ENCODE results near the gene SLTM.
"Not testable (repeated sequence)": the region's sequence is repeated elsewhere in the genome, so short reads cannot be mapped to it uniquely, and the experiment has no call there.

The SLTM gene

GRCh38 chr15:58924327-58924726 is 9.2 kb downstream of the SLTM start:
- Histone ChIP-seq H3K4me3 (ENCODE audit: low read depth in 1 of 2, low read length in 2 of 2) (no peak overlapping the region), H3K27me3 (ENCODE audit: low read depth, low read length) (no peaks in the 10 kb centered on the region), H3K36me3 (ENCODE audit: control insufficient read depth in 1 of 2, insufficient read depth in 2 of 2, low read length in 2 of 2) (peaks cover 6 to 22% of the 10 kb centered on the region in 2 donors), H3K4me1 (ENCODE audit: control insufficient read depth in 1 of 2, insufficient read depth in 2 of 2, low read length in 2 of 2) (peaks cover 3 to 18% of the 10 kb centered on the region in 2 donors), H3K9me3 (ENCODE audit: control insufficient read depth in 1 of 2, low read length in 2 of 2) (no peaks in the 10 kb centered on the region), H3K27ac (ENCODE audit: low read length) (peak overlapping the region; percentile 14)

GRCh38 chr15:58923696-58924300 is 9.7 kb downstream of the SLTM start:
- Histone ChIP-seq H3K9me3 (ENCODE audit: control insufficient read depth in 1 of 2, low read length in 2 of 2) (no peaks in the 10 kb centered on the region), H3K4me1 (ENCODE audit: control insufficient read depth in 1 of 2, insufficient read depth in 2 of 2, low read length in 2 of 2) (peaks cover 3 to 18% of the 10 kb centered on the region in 2 donors), H3K36me3 (ENCODE audit: control insufficient read depth in 1 of 2, insufficient read depth in 2 of 2, low read length in 2 of 2) (peaks cover 6 to 20% of the 10 kb centered on the region in 2 donors), H3K4me3 (ENCODE audit: low read depth in 1 of 2, low read length in 2 of 2) (no peak overlapping the region), H3K27ac (ENCODE audit: low read length) (peak overlapping the region; percentile 14), H3K27me3 (ENCODE audit: low read depth, low read length) (no peaks in the 10 kb centered on the region)

GRCh38 chr15:58923284-58923683 is 10.2 kb downstream of the SLTM start:
- Histone ChIP-seq H3K27me3 (ENCODE audit: low read depth, low read length) (no peaks in the 10 kb centered on the region), H3K4me1 (ENCODE audit: control insufficient read depth in 1 of 2, insufficient read depth in 2 of 2, low read length in 2 of 2) (peaks cover 3 to 20% of the 10 kb centered on the region in 2 donors), H3K27ac (ENCODE audit: low read length) (no peak overlapping the region), H3K4me3 (ENCODE audit: low read depth in 1 of 2, low read length in 2 of 2) (no peak overlapping the region), H3K36me3 (ENCODE audit: control insufficient read depth in 1 of 2, insufficient read depth in 2 of 2, low read length in 2 of 2) (peaks cover 6 to 15% of the 10 kb centered on the region in 2 donors), H3K9me3 (ENCODE audit: control insufficient read depth in 1 of 2, low read length in 2 of 2) (no peaks in the 10 kb centered on the region)

- Histone ChIP-seq H3K4me3 (ENCODE audit: low read depth in 1 of 2, low read length in 2 of 2) (no peak overlapping the region), H3K36me3 (ENCODE audit: control insufficient read depth in 1 of 2, insufficient read depth in 2 of 2, low read length in 2 of 2) (peaks cover 0 to 13% of the 10 kb centered on the region in 2 donors), H3K27ac (ENCODE audit: low read length) (no peak overlapping the region)
These were observed 12.2 kb downstream of the SLTM start for GRCh38 chr15:58921267-58921790.

DNA sequence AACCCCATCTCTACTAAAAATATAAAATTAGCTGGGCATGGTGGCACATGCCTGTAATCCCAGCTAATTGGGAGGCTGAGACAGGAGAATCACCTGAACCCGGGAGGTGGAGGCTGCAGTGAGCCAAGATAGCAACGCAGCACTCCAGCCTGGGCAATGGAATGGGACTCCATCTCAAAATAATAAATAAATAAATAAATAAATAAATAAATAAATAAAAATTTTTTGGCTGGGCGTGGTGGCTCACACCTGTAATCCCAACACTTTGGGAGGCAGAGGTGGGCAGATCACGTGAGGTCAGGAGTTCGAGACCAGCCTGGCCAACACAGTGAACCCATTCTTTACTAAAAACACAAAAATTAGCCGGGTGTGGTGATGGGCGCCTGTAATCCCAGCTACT is 13.0 kb downstream of the SLTM start:
- H3K4me3 ChIP-seq (ENCODE audit: low read depth in 1 of 2, low read length in 2 of 2); H3K9me3 ChIP-seq (ENCODE audit: control insufficient read depth in 1 of 2, low read length in 2 of 2); H3K27ac ChIP-seq (ENCODE audit: low read length); H3K27me3 ChIP-seq (ENCODE audit: low read depth, low read length): not testable (repeated sequence)
- Histone ChIP-seq H3K4me1 (ENCODE audit: control insufficient read depth in 1 of 2, insufficient read depth in 2 of 2, low read length in 2 of 2) (peaks cover 3 to 22% of the 10 kb centered on the region in 2 donors), H3K36me3 (ENCODE audit: control insufficient read depth in 1 of 2, insufficient read depth in 2 of 2, low read length in 2 of 2) (peaks cover 2 to 10% of the 10 kb centered on the region in 2 donors)

More at GRCh38 chr15:58921267-58921790, 12.2 kb downstream of the SLTM start:
- no peaks in the 10 kb centered on the region for H3K9me3 ChIP-seq (ENCODE audit: control insufficient read depth in 1 of 2, low read length in 2 of 2)
- no peaks in the 10 kb centered on the region for H3K27me3 ChIP-seq (ENCODE audit: low read depth, low read length)
- H3K4me1 ChIP-seq (ENCODE audit: control insufficient read depth in 1 of 2, insufficient read depth in 2 of 2, low read length in 2 of 2) = peaks cover 3 to 22% of the 10 kb centered on the region in 2 donors

GRCh38 chr15:58919232-58919631 is 14.2 kb downstream of the SLTM start:
- Histone ChIP-seq H3K9me3 (ENCODE audit: control insufficient read depth in 1 of 2, low read length in 2 of 2) (no peaks in the 10 kb centered on the region), H3K27me3 (ENCODE audit: low read depth, low read length) (no peaks in the 10 kb centered on the region), H3K4me1 (ENCODE audit: control insufficient read depth in 1 of 2, insufficient read depth in 2 of 2, low read length in 2 of 2) (peaks cover 3 to 11% of the 10 kb centered on the region in 2 donors), H3K27ac (ENCODE audit: low read length) (no peak overlapping the region), H3K4me3 (ENCODE audit: low read depth in 1 of 2, low read length in 2 of 2) (no peak overlapping the region), H3K36me3 (ENCODE audit: control insufficient read depth in 1 of 2, insufficient read depth in 2 of 2, low read length in 2 of 2) (peaks cover 9 to 18% of the 10 kb centered on the region in 2 donors)

- Histone ChIP-seq H3K27ac (ENCODE audit: low read length) (no peak overlapping the region), H3K4me3 (ENCODE audit: low read depth in 1 of 2, low read length in 2 of 2) (no peak overlapping the region), H3K9me3 (ENCODE audit: control insufficient read depth in 1 of 2, low read length in 2 of 2) (no peaks in the 10 kb centered on the region), H3K36me3 (ENCODE audit: control insufficient read depth in 1 of 2, insufficient read depth in 2 of 2, low read length in 2 of 2) (peaks cover 14 to 23% of the 10 kb centered on the region in 2 donors), H3K27me3 (ENCODE audit: low read depth, low read length) (no peaks in the 10 kb centered on the region), H3K4me1 (ENCODE audit: control insufficient read depth in 1 of 2, insufficient read depth in 2 of 2, low read length in 2 of 2) (peaks cover 0 to 4% of the 10 kb centered on the region in 2 donors)
These were observed 15.2 kb downstream of the SLTM start for GRCh38 chr15:58918239-58918638.

GRCh38 chr15:58917613-58918129 is 15.8 kb downstream of the SLTM start:
- H3K4me1 ChIP-seq (ENCODE audit: control insufficient read depth in 1 of 2, insufficient read depth in 2 of 2, low read length in 2 of 2); H3K27me3 ChIP-seq (ENCODE audit: low read depth, low read length): not testable (repeated sequence)
- peaks cover 17 to 27% of the 10 kb centered on the region in 2 donors for H3K36me3 ChIP-seq (ENCODE audit: control insufficient read depth in 1 of 2, insufficient read depth in 2 of 2, low read length in 2 of 2)

DNA sequence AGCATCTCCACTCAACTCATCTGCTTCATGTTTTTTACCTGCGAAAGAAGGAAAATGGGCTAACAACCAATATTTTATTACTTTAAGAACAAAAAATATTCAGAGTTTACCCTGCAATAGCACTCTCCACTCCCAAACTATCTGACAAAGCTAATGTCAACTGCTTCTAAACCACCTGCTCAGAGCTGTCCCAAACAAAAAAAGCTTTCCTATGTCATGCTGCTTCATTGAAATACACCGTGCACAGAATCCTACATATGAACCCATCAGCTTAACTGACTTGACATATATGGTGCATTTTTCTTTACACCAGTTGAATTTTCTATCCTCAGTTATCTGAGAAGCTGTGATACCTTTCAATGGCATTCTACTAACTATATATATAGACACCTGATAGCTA is 16.5 kb downstream of the SLTM start:
- Histone ChIP-seq H3K9me3 (ENCODE audit: control insufficient read depth in 1 of 2, low read length in 2 of 2) (no peaks in the 10 kb centered on the region), H3K4me1 (ENCODE audit: control insufficient read depth in 1 of 2, insufficient read depth in 2 of 2, low read length in 2 of 2) (peaks cover 0 to 4% of the 10 kb centered on the region in 2 donors)

More at GRCh38 chr15:58917613-58918129, 15.8 kb downstream of the SLTM start:
- not testable (repeated sequence) for H3K9me3 ChIP-seq (ENCODE audit: control insufficient read depth in 1 of 2, low read length in 2 of 2); H3K27ac ChIP-seq (ENCODE audit: low read length); H3K4me3 ChIP-seq (ENCODE audit: low read depth in 1 of 2, low read length in 2 of 2)

GRCh38 chr15:58910456-58910855 is 23.0 kb downstream of the SLTM start:
- H3K4me3 ChIP-seq (ENCODE audit: low read depth in 1 of 2, low read length in 2 of 2) = no peak overlapping the region
- H3K27me3 ChIP-seq (ENCODE audit: low read depth, low read length) = no peaks in the 10 kb centered on the region
- peaks cover 0 to 8% of the 10 kb centered on the region in 2 donors for H3K4me1 ChIP-seq (ENCODE audit: control insufficient read depth in 1 of 2, insufficient read depth in 2 of 2, low read length in 2 of 2)
- H3K9me3 ChIP-seq (ENCODE audit: control insufficient read depth in 1 of 2, low read length in 2 of 2) = no peaks in the 10 kb centered on the region
- H3K27ac ChIP-seq (ENCODE audit: low read length) = no peak overlapping the region
- H3K36me3 ChIP-seq (ENCODE audit: control insufficient read depth in 1 of 2, insufficient read depth in 2 of 2, low read length in 2 of 2) = peaks cover 30 to 31% of the 10 kb centered on the region in 2 donors

More for the DNA sequence above, 16.5 kb downstream of the SLTM start:
- Histone ChIP-seq H3K36me3 (ENCODE audit: control insufficient read depth in 1 of 2, insufficient read depth in 2 of 2, low read length in 2 of 2) (peaks cover 22 to 34% of the 10 kb centered on the region in 2 donors), H3K27ac (ENCODE audit: low read length) (no peak overlapping the region), H3K4me3 (ENCODE audit: low read depth in 1 of 2, low read length in 2 of 2) (no peak overlapping the region), H3K27me3 (ENCODE audit: low read depth, low read length) (no peaks in the 10 kb centered on the region)

GRCh38 chr15:58909616-58910015 is 23.9 kb downstream of the SLTM start:
- H3K9me3 ChIP-seq (ENCODE audit: control insufficient read depth in 1 of 2, low read length in 2 of 2) = no peaks in the 10 kb centered on the region
- H3K36me3 ChIP-seq (ENCODE audit: control insufficient read depth in 1 of 2, insufficient read depth in 2 of 2, low read length in 2 of 2) = peaks cover 25 to 29% of the 10 kb centered on the region in 2 donors
- H3K27me3 ChIP-seq (ENCODE audit: low read depth, low read length) = no peaks in the 10 kb centered on the region
- no peak overlapping the region for H3K4me3 ChIP-seq (ENCODE audit: low read depth in 1 of 2, low read length in 2 of 2)
- H3K27ac ChIP-seq (ENCODE audit: low read length) = no peak overlapping the region
- peaks cover 0 to 8% of the 10 kb centered on the region in 2 donors for H3K4me1 ChIP-seq (ENCODE audit: control insufficient read depth in 1 of 2, insufficient read depth in 2 of 2, low read length in 2 of 2)
